ENCODE data around the gene NNT.
A peak's percentile ranks its signal among the peaks of the same experiment; 100 is the strongest.
"Not testable (repeated sequence)": the region's sequence is repeated elsewhere in the genome, so short reads cannot be mapped to it uniquely, and the experiment has no call there.

Gene NNT

DNA sequence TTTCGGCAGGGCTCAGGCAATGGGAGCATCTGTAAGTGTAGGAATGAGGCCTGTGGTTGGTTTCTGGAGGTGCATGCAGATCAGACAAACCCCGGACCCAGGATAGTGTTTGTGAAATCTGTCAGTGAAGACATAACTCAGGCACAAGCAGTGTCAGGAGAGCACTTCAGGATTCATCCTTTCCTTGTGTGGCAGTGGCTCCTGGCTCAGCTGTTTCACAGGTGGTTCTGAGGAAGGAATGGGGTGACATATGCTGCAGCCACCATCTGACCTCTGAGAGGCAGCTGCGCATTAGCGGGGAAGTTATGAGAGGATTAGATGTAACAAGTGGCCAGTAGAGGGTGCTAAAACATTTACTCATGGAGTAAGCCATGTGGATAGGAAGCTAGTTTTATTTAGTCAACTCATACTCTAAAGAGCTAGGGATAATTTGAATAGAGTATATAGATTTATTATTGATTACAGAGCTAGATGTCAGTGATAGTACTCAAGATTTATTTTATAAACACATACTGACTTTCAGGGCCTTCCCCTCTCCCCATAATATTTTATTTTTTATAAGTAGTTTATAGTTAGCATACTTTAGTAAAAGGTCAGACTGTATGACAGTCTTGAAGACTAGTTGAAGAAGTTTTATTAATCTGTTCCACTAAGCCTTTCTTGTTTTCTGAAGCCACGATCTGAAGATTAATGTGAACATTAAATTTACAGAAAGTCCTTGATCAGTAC lies 28.4 kb downstream of the NNT start:
- peak; percentile 86 for DNase-seq

DNA sequence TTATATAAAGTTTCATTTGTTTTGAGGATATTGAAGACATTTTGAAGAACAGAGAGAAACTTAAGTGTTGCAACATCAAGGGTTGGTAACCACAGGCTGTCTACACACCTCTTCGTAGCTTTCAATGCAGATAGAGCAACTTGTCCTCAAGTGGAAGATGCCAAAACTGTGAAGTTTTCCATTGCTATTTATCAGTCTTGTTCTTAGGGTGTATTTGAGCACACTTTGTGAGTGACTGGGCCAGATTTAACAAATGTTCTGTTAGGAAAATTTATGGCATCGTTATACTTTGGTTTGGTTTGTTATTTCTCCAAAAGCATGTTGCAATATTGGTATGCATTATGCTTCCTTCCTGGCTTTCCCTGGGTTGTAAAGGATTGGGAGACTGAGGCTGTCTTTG lies 31.6 kb downstream of the NNT start:
- DNase-seq, result no peak

DNA sequence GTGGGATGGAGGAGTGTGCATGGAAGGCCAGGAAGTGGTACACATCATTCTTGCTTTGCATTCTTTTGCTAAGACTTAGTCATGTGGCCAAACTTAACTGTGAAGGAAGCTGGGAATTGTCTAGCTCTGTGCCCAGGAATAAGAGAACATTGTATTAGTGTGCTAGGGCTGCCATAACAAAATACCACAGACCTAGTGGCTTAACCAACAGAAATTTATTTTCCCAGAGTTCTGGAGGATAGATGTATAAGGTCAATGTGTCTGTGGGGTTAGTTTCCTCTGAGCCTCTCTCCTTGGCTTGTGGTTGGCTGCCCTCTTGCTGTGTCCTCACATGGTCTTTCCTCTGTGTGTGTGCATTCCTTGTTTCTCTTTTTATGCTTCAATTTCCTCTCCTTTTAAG lies 32.4 kb downstream of the NNT start:
- DNase-seq, result no peak

DNA sequence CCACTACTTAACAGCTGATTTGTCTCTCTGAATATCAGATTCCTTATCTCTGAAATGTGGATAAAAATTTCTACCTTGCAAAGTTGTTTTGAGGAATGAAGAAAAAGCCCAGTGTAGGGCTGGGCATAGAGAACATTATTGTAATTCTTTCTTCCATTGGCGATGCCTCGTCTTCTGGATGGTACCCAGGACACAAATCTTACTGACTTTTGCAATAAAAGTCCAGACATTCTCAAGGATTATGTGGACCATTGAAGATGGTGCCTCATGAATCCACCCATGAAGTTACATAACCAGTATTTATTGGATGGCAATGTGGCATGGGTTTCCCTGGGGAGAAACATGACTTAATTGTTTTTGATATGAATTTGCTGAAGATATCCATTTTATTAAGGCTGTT lies 33.1 kb downstream of the NNT start:
- DNase-seq, result no peak

- no peak for DNase-seq
Measured at GRCh38 chr5:43637416-43637815, 34.4 kb downstream of the NNT start.

DNA sequence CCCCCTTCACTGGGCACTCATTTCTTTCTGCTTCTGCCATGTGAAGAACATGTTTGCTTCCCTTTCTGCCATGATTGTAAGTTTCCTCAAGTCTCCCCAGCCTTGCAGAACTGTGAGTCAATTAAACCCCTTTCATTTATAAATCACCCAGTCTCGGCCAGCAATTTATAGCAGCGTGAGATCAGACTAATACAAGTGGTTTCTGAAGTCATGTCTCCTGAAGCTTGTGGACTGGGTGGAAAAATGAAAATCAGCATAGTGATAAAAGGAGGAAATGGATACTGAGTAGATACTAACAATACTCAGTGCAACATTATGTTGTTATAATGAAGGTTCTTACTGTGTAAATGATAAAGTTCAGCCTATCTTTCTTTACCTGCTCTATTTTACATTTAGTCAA lies 35.1 kb downstream of the NNT start:
- no peak for DNase-seq

- DNase-seq, result no peak
Measured at GRCh38 chr5:43638546-43638945, 35.6 kb downstream of the NNT start.

DNA sequence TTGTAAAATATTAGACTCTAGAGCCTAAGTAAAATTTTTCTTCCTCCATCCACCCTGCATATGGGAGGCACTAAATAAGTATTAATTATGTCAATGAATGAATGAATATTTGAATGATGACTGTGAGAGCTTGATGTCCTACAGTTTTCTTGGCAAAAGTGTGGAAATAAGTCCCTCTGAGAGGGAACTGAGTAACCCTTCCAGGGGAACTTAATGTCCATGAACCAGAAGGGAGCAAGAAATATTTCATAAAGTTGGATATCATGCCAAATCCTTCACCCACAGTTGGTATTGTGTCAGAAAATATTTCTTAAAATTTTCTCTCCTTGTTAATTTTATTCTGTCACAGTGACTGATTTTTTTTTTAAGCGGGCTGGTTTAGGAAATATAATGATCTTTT lies 36.6 kb downstream of the NNT start:
- DNase-seq, result no peak

- DNase-seq, result no peak
Measured at GRCh38 chr5:43642428-43642827, 39.4 kb downstream of the NNT start.

- no peak for DNase-seq
Measured at GRCh38 chr5:43643327-43643726, 40.3 kb downstream of the NNT start.

DNA sequence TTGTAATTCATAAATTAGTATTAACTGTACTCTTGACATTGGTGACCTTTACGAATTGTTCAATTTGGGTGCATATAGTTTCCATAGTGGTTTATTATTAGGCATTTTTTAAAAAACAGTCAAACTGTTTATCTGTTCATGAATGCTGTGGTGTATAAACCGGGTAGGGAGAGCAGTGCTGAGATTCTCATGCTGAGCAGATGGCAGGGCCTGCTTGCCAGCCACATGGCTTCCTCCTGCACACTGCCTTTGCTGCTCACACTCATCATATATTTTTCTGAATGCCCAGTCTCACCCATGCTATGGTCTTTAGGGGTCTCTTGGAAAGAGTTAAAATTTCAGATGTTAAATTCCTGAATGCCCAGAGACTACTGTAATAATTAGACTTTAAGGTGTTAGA lies 40.8 kb downstream of the NNT start:
- DNase-seq, result no peak

DNA sequence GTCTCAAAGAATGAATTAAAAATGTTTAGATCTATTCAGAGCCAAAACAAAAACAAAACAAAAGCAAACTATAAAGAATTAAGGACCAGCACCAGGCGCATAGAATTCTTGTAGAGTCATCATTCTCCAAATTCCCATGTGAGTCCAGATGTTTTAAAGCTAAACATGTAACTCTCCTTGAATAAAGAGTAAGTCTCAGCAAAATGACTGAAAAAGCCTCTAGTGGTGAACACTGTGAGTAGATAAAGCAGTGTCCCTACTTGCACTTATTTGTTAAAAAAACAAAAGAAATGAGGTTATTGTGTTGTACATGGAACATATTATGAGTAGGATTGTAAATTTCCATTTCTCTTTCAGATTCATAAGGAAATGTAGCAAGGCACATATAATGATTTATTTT lies 44.0 kb downstream of the NNT start:
- DNase-seq, result no peak

- DNase-seq, result no peak
Measured at GRCh38 chr5:43647789-43648188, 44.8 kb downstream of the NNT start.

GRCh38 chr5:43648499-43649124 lies 45.6 kb downstream of the NNT start:
- DNase-seq, result no peak

DNA sequence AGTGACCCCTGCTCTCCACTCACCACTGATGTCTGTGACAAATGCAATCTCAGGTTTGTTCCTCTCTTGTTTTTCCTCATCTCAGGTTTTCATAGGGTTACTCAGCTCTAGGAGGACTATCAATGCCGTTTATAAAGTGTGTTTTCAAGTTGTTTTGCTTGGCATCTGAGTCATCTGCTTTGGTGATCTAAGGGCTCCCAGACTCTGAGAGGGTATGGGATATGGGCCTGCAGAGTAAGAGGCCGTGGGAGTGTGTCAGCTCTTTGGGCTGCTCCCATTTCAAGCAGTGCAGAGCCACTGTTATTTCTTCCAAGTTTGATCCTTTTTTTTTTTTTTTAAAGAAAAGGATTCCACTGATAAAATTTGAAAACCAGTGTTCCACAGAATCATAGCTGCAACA lies 46.3 kb downstream of the NNT start:
- no peak for DNase-seq

- DNase-seq, result no peak
Measured at GRCh38 chr5:43652537-43653302, 49.7 kb downstream of the NNT start.

DNA sequence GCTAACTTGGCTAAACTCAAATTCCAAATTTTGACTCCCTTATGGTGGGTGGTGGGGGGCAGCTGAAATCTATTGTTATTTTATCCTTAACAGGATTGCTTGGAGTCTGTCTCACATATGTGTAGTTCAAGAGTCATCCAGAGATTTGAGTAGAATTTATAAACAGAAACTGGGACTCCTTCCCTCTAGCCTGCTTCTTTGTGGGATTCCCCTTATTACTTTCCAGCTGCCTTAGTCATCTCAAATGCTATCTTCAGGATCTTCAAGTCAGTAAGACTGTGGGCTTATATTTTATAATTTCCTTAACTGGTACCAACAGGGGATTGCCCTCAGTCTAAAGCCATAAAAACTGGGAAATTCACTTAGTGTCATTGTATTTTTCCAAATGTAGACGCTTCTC lies 55.5 kb downstream of the NNT start:
- DNase-seq, result no peak

- DNase-seq, result no peak
Measured at GRCh38 chr5:43659075-43659474, 56.1 kb downstream of the NNT start.

DNA sequence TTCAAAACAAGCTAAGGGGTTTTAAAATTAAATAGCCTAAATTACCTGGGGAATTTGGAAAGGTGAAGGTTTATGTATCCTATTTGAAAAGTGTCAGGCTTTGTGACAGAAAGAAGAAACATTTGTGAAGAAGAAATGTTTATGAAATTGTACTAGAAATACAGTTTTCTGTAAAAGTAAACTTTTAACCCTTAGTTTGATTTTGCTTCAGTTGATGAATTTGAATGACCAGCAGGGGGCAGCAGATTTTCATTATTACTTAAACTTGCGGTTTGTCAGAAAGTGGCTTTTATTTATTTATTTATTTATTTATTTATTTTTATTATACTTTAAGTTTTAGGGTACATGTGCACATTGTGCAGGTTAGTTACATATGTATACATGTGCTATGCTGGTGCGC lies 58.1 kb downstream of the NNT start:
- peak; percentile 22 for DNase-seq

DNA sequence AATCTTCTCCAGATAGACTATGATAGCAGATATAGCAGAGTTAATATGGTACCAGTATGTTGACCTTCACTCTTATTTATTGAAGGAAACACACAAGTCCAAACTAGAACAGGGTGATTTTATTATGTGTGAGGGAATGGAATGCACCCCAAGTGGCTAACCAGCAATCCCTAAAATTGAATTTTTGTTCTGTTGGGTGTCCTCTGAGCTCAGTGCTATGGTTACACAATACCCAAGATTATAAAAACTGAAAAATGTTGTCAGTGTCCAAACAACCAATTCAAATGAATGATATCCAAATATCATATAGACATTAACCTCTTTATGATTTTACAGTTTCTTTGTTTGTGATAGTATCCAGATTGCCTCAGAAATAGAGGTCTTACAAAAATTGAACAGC lies 60.9 kb downstream of the NNT start:
- no peak for DNase-seq

- no peak for DNase-seq
Measured at GRCh38 chr5:43664501-43665040, 61.6 kb downstream of the NNT start.

- not testable (repeated sequence) for DNase-seq
Measured at GRCh38 chr5:43665749-43666148, 62.8 kb downstream of the NNT start.

DNA sequence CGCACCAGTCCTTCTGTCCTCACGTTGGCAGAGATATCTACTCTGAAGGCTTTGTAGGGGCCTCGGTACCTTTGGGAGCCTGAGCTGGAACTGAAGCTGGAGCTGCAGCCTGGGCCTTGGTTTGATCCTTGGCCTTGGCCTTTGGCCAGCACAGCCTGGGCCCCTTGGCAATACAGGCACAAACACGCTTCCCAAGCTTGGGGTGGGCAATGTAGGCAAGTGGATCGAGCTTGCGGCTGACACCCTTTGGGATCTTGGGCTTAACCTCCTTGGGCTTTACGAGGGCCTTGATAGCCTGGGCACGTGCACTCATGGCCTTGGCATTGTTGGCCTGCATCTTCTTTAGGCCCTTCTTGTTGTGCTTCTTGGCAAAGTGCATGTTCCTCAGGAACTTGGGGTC lies 63.7 kb downstream of the NNT start:
- not testable (repeated sequence) for DNase-seq

DNA sequence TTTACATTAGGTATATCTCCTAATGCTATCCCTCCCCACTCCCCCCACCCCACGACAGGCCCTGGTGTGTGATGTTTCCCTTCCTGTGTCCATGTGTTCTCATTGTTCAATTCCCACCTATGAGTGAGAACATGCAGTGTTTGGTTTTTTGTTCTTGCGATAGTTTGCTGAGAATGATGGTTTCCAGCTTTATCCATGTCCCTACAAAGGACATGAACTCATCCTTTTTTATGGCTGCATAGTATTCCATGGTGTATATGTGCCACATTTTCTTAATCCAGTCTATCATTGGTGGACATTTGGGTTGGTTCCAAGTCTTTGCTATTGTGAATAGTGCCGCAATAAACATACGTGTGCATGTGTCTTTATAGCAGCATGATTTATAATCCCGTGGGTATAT lies 64.4 kb downstream of the NNT start:
- not testable (repeated sequence) for DNase-seq
